ENCODE results near the gene HDAC4.
A peak's percentile ranks its signal among the peaks of the same experiment; 100 is the strongest.

HDAC4 gene

DNA sequence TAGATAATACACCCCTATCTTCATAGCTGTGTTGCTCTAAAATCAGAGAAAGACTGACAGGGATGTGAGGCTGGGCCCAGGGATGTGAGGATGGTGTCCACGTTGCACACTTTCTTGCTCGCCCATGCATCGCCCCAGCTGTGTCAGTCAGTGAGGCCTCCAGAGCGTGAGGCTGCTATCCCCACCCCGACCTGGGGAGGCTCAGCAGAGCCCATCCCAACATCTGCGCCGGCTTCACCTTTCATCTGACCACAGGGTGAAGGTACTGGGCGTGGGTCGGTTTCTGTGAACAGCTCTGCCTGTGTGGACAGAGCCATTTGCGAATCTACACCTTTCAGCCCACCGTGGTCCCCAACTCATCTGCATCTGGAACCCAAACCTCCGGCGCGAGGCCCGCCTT, 255.7 kb downstream of the HDAC4 start:
- DNase-seq = no peak

DNA sequence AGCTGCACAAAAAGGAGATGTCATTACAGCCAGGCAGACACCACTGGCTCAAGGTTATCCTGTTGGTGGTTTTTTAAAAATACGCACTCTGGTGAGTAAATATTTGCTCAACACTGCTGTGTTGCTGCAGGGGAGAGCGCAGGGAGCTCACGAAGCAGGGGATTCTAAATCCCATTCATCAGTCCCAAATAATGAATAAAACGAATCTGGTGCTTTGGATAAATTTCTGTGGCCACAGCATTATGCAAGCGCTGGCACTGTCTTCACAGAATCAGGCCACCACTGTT, 256.2 kb downstream of the HDAC4 start:
- DNase-seq = no peak

DNA sequence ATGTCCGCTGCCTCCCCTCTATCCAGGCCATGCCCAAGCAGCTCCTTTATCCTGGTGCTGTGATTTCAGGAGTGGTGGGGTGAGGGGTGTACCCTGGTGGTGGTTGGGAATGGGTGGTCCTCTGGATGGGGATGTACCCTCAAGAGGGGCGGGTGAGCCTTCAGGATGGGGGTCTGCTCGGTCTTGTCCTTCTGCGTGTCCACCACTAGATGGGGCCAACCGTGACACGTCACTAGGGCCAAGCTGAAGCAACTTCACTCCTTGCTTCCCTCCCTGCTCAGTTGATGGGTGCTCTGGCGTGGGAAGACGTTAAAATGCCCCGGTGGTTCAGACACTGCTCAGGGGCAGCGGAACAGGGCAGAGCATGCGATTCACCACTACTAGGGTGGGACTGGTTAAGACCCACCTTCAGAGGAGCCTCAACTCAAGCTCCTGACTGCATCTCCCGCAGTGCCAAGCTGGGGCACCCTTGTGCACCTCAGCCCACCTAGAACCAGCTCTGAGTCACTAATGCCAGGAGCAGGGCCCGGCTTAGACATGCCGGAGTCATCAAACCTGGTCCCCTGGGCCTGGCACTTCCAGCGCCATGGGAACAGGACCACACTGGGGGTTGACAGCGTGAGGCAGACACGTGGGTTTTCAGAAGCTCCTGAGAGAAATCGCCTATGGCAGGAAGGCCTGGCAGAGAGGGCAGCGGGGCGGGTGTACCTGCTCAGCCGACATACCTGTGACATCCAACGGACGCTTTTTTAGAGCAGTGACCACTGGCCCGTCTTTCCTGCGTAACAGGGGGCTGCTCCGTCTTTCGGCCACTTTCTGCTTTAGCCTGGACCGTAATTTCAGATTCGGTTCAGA, 256.7 kb downstream of the HDAC4 start:
- peak in 1 of 2 experiments; percentile 8 for DNase-seq

DNA sequence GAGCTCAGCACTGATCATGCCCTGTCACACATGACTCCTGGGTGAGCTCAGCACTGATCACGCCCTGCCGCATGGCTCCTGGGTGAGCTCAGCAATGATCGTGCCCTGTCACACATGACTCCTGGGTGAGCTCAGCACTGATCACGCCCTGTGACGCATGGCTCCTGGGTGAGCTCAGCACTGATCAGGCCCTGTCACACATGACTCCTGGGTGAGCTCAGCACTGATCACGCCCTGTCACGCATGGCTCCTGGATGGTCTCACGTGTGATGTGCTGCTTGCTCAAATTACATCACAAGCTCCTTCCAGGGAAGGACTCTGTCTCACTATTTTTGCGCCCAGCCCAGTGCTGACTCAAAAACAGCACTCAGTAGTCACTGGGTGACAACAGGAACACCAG, 258.0 kb downstream of the HDAC4 start:
- DNase-seq = no peak

DNA sequence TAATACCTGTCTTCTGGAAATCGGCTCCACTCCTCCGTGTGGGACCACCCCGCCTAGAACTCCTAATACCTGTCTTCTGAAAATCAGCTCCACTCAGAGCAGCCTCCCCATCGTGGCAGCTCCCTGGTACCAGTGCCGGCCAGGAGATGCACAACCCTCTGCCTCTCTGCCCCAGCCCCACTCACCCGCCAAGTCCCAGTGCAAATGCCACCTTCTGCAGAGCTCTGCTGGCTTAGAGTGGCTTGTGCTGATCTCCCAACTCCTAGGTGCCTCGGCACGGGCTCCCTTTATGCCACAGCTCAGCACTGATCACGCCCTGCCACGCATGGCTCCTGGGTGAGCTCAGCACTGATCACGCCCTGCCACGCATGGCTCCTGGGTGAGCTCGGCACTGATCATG, 258.5 kb downstream of the HDAC4 start:
- DNase-seq = no peak

DNA sequence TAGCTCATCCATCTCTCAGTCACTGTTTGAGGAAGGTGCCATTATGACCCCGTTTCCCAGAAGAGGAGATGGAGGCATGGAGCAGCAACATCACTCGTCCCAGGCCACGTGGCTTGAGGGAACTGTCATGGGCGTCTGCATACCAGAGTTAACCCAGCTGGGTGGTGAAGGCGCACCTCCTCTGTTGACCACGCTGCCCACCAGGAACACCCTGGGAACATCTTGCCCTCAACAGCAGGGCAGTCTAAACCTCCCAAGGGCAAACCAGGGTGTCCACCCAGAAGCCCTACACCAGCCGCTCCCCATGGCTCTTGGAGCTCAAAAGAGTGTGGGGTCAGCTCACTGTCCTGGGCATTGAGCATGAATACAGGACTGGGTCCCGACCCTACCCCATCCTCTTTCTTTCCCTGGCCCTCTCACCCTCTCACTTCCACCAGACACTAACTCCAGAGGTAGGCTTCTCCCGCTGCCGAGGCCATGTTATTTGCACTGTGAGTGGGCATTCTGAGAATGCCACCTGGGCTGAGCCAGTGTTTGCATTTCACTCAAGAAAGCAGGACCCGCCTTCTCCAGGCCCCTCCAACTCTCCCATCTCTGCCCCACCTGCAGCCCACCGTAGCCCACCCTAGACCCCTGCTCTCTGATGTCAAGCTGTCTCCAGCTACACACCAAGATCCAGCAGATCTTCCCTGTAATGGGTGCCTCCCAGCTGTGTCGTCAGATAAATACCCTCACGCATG, 259.6 kb downstream of the HDAC4 start:
- DNase-seq = no peak

DNA sequence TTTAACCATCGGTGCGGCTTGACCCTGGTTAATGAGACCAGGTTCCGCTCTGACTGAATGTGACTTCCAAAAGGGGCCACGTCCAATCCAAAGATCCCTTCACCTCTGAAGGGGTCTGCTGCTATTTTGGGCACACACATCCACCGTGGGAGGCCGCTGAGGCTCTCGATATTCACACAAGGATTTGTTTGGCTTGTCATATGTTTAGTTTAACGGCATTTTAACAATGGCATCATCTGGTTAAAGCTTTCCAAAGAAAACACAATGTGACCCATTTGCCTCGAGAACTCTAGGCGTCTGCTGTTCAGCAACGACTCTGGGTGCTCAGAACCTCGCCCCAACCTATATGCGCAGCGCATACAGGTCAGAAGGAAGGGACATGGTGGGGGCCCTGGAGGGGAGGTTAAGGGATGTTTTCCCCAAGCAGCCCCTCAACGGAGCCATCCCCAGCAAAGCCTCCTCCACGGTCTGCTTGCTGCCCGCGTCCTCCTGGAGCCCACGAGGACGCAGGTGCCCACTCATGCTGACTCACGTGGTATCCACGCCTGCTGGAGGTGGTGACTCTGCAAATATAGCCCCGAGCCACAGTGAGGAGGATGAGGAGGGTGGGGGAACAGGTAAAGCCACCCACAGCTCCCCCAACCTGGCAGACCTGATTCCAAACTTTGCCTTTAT, 260.3 kb downstream of the HDAC4 start:
- DNase-seq = no peak

DNA sequence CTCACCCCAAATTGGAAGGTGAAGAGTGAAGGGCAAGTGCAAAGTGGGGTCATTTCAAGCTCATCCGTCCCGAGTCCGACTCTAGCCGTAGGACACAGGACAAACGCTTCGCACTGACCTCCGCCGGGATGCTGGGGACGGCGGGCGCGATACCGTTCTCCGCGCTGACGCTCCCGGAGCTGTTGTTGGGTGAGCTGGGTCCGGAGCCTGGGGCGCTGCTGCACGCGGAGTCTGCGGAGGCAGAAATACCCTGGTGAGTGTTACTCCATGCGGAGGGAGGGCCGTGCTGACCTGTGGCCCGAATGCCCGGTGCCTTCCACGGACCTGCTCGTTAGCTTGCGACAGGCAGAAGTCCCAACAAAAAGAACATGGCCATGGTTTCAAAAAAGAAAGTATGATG, 261.3 kb downstream of the HDAC4 start:
- DNase-seq = no peak

DNA sequence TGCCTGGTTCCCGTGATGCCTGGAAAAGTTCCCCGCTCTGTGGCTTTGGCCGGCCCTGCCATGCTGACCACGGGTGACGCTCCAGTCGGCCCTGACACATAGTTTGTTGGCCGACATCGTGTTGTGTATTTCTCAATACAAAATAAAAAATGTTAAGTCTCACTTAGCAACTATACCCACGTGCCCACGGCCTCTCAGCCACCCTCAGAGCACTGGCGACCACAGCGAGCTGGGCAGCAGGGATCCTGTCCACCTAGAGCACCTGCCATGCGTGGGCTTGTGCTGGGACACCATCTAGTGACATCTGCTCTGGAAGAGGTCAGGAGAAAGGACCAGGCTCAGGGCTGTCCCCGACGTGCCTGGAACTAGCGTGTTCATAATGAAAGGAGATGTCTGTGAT, 261.7 kb downstream of the HDAC4 start:
- no peak for DNase-seq

DNA sequence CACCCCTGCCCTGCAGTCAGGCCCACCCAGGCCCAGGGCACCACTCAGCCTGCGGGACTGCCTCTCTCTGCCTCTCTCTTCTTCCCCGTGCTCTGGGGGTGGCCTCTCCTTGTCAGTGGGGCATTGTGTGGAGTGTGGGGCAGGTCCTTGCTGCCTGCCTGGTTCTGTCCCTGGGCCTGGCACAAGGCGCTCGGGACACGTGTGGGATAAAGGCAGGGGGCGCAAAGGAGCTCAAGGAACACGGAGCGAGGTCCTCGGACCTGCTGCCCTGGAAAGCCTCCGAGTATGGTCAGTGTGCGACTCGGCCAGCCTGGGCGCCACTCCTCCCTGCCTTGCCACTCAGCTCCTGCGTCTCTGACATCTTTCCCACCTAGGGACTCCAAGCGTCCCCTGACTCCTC, 262.2 kb downstream of the HDAC4 start:
- DNase-seq = no peak

DNA sequence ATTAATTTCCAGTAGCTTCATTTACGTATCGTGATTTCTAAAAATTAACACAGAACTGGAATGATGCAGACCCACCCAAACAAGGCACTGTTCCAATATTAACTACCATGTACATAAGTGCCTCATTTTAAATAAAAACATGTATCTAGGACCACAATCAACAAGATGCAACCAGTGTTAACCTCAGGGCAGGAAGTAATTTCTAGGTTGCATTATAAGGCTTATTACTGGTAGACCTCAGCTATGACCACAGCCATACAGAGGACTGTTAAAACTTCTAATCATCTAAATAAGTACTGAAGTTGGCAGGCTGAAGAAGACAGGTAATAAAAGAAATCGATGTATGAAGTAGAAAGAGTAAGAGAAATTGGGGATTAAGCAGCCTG, 262.9 kb downstream of the HDAC4 start:
- DNase-seq = no peak

DNA sequence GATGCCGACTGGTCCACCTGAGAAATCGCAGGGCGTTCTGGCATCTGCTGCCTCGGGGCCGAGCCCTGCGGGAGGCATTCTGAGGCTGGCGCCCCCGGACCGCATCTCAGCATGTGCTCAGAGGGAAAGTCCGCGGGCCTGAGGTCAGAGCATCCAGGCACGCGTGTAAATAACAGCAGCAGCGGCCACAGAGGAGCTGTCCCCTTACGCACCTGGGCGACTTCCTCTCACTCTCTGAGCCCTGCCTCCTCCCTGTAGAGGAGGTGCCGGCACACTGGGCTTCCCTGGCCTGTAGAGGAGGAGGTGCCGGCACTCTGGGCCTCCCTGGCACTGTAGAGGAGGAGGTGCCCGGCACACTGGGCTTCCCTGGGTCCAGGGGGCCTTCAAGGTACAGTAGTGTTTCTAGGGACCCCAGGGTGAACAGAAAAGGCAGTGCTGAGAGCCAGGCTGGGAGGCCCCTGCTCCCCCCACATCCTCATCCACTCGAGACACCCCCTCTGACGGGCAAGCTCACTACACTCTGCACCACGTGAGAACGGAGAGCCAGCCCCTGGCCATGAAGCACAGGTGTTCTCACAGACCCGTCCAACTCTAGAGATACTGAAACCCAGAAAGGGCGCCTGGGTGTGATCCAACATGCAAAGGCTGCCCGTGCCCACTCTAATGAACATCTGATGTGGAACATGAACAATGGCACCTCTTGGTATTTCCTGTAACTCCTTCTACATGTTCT, 263.5 kb downstream of the HDAC4 start:
- DNase-seq = no peak

DNA sequence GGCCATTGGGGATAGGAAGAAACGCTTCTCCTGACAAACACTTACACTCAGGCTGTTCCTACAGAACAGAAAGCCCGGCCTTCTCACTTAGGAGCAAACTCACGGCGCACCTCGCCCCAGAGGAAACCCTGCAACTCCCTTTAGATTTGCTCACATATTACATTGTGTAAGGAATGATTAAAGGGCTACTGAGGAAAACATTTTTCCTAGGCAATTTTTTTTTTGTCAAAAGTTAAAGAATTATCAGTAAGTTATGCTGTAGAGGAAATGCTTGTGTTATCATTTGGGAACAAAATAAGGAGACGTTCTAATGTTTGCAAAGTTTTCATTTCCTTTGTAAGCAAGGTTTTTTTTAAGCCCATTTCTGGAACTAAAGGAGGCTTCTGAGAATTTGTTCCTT, 264.1 kb downstream of the HDAC4 start:
- DNase-seq = no peak

DNA sequence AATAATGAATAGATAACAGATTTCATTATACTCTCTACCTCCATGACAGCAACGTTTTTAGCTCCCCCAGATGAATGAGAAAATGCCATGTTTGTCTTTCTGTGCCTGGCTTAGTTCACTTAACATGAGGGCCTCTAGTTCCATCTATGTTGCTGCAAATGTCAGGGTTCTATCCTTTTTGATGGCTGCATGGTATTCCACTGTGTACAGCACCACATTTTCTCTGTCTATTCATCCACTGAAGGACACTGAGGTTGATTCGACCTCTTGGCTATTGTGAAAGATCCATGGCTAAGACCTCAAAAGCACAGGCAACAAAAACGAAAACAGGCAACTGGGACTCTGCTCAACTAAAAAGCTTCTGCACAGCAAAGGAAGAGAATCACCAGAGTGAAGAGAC, 264.6 kb downstream of the HDAC4 start:
- DNase-seq = no peak

DNA sequence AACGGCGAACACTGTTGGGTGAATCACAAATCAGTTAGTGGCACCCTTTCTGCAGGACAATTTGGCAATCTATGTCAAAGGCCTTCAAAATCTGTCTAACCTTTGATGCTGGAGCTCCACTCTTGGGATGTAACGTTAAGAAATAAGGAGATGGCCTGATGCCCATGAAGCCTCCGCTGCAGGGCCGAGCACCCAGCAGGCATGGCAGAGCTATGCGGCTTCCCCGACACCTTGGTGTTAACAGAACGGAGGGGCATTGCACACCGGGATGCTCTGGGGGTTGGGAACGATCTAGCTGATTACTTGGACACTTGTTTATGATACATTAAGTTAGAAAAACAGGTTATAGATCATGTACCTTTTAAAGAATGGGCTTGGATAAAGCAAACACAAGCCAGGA, 265.3 kb downstream of the HDAC4 start:
- DNase-seq = no peak

DNA sequence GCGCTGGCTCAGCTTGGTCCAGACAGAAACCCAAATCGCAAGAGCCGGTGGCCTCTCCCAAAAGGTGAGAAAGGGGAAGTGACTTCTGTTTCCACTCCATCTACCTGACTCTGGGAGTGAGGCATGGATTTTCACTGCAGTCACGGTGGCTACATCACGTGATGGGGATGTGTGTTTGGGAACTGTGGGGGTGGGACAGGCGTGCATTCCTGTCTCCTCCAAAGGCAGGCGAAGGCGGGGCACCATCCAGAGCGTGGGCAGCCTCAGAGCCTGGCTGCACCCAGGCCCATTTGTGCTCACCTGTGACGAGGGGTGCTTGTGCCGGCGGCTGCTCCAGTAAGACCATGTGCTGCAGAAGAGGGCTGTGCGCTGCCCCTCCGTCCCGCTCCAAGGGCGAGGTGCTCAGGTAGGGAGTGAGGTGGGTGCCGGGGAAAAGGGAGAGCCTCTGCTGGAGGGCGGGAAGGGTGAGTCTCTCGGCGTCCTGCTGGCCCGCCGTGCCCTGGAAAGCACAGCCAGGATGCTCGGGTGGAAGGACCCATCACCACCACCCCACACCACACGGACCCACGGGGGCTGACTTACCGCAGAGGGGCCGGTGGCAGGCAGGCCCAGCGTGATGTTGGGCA, 266.8 kb downstream of the HDAC4 start:
- no peak for DNase-seq

DNA sequence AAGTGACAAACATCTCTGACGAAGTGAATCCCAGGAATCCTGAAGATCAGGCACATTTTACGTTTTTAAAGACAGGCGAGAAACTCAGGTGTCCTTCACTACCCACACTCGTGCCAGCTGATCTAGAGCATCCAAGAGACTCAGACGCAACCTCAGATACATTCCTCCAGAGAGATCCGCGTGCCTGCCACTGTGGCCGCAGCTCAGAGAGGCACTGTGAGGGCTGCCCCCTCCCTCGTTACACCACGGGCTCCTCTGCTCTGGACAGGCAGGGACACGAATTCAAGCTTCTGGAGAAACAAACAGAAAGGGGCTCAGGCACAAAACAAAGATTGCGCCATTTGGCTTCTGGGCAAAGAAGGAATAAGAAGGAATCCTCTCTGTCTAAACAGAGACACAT, 268.0 kb downstream of the HDAC4 start:
- DNase-seq = no peak

DNA sequence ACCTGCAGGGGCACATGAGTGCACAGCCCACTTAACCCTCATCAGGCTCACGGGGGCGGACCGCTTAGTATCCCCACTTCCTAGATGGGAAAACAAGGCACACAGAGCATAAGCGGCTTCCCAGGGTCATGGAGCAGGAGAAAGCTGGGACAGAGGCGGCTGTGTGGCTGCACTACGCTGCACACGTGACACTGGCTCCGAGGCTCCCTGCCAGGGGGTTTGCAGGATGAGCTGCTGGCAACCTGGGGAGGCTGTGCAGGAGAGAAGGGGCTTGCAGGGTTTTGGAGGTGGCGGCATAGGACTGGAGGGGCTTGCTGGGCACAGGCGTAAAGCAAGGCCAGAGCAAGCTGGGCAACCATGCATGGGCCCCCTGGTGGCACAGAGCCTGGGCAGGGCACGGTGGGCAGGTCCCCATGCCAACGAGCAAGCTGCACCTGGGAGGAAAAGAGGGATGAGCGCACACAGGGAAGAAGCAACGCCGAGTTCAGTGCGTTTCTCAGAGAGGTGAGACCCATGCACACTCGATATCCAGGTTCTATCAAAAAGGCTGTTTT, 268.6 kb downstream of the HDAC4 start:
- DNase-seq = no peak

DNA sequence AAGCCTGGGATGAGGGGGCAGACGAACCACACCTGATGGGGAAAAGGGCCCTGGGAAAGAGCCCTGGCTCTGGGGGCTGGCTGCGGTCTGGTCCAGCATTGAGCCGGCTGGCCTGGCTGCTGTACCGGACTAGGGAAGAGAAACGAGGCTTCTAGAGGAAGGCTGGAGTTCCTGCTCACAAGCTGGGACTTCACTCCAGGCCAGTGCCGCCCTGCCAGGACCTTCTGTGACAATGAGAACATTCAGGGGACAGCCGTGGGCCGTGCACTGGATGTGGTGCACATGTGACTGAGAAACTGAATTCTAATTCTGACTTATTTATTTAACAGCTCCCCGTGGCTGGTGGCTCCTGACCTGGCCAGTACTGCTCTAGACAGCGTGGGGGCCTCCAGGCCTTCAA, 269.3 kb downstream of the HDAC4 start:
- no peak for DNase-seq

DNA sequence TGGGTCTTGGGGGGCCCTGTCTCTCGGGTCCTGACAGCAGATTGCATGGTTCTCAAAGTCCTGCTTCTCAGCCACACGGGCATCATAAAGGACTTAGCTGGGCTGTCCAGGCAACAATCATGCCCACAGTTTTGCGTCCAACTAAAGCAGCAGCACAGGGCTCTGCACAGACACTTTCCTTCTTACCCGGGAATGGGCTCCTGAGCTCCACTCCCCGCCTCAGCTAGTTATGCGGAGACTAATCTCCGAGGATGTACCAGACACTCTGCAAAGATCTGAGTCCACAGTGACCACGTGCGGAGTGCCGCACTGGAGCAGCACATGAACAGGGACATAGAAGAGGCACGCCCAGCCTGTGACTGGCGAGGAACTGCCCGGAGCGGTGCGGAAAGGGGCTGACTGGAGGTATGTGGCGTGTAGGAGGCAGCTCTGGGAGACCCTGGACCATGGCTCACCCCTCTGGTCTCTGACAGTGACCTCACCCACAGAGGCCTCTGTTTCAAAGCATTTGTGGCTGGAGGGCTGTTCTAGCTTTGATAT, 270.0 kb downstream of the HDAC4 start:
- no peak for DNase-seq

DNA sequence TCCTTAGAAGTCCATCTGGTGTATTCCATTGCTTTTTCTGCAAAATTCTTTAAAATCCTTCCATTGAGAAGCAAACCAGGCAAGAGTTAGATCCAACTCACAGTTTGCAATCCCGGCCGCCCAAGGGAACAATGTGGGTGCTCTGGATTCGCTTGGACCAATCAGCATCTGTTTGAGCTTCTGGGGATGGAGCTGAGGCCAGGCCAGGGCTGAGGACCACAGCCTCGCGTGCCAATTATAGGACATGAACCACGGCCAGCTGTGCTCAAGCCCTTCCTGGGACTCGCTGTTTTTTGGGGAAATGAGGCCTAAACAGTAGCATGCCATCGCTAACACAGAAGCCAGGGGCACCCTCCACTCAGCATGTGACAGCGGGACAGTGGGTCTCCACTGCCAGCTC, 270.8 kb downstream of the HDAC4 start:
- DNase-seq = no peak

DNA sequence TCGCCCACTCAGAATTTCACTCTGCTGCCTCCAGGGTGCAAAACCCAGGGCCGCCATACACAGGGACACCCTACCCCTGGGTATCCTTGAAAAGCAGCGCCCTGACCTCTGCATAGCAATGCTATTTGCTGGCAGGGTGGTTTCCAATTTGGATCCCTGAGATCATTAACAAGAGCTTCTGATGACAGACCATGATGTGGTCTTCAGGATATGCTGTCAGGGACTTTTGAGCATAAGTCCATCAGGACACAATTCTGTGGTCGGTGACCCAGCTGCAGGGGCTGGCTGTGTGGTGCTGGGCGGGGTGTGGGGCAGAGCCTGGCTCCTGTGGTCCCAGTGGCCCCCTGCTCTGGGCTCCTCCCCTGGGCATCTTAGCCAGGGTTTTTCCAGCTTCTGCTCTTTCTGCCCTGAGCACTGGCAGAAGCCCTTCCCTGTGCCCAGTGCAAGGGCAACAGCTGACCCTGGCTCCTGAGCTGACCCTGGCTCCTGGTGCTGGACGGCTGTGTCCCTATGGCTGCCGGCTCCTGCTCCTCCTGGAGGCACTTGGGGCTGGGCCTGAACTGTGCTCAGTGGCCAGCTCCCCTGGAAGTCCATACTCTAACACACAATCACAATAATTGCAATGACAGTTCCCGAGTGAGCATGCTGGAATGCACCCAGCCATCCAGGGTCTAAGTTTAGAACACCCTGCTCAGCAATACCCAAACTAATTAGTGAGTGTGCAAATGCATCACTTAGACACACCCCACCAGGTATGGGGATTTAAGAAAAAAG, 271.5 kb downstream of the HDAC4 start:
- no peak for DNase-seq
